HG03469 (cell line): Measurements from ENCODE around the gene OGDH.
"Not testable (repeated sequence)": the region's sequence is repeated elsewhere in the genome, so short reads cannot be mapped to it uniquely, and the experiment has no call there.

ENCODE experiments used
- ATAC-seq: cut with Tn5 transposase; IDR thresholded peaks from one replicate; pipeline ENCODE4 v1.9.1; 2021; ENCODE audit warnings: mild to moderate bottlenecking, moderate library complexity, moderate number of reproducible peaks; ENCODE audit not compliant: unreplicated experiment

Gene OGDH

DNA sequence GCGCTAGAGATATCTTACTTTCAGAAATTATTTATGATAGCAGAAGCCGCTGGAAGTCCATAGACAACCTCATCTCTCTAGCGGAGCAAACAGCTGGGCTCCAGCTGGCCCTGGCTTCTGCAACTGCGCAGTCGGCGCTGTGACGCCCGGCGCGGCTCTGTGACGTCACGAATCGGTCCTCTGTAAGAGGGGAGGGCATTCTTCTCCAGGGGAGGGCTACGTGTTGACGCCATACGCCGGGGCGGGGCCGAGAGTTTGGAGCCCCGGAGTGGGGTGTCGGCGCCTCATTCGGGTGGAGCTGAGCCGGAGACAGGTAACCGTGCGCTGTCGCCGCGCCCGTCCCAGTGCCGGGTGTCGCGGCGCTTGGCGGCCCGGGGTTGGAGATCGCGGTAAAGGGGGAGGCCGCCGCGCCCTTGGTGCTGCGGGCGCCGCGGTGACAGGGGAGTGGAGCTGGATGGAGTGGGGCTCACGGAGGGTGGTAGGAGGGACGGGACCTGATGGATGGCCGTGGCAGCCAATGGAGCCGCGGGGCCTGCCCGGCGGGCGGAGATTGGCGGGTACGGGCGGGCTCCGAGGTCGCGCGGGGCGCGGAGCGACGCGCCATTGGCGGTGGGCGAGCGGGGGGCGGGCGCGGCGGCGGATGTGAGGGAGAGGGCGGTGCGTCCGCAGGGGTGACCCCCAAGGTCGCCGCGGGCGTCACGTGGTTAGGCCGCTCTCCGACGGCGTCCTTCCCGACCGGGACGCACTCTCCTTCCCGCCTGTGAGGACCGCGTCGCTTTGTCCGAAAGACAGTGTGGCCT is at the start of gene OGDH:
TSS of gene OGDH (plus strand) at position 287 of the 800 bp plus-strand sequence. CDS start 17,717 bp downstream, outside the sequence.
- peak; percentile 86 for ATAC-seq

DNA sequence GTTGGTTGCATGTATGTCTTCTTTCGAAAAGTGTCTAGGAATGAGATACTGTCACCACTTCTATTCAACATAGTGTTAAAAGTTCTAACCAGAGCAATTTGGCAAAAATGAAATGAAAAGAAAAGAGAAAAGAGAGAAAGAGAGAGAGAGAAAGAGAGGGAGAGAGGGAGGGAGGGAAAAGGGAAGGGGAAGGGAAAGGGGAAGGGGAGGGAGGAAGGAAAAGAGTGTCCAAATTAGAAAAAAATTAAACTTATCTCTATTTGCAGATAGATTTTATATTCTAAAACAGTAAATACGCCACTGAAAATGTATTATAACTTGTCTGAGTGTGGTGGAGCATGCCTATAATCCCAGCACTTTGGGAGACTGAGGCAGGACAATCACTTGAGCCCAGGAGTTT is 48.9 kb upstream of the OGDH start:
- no peak for ATAC-seq

DNA sequence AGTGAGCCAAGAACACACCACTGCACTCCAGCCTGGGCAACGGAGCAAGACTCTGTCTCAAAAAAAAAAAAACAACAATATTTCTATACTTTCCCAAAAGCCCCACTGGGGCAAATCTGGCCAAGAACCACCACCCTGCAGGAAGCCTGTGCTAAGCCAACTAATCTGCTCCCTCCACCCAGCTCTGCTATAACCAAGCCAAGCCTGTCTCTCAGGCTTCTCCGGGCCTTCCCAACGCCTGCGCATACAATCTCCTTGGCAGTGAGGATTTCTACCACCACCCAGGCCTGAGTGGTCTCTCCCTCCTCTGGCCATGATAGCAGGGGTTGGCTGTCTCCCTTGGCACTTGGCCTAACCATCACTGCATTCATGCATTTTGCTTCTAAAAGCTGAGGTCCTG is 46.9 kb upstream of the OGDH start:
- no peak for ATAC-seq

DNA sequence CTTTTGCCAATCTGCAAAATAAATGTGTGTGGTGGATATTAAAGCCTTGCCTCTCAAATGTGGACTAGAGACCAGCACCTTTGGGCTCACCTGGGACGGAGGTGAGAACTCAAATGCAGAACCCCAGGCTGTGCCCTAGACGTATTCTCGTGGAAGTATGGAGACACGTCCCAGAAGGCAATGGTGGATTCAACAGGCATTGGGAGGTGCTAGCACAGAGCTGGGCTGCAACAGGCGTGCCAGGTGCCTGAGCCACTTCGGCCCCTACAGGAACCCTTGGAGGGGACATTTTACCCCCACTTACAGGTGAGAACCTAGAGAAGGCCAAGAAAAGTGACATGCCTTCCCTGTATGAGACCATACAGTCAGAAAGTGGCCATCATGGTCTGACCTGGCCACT is 44.9 kb upstream of the OGDH start:
- ATAC-seq: no peak

DNA sequence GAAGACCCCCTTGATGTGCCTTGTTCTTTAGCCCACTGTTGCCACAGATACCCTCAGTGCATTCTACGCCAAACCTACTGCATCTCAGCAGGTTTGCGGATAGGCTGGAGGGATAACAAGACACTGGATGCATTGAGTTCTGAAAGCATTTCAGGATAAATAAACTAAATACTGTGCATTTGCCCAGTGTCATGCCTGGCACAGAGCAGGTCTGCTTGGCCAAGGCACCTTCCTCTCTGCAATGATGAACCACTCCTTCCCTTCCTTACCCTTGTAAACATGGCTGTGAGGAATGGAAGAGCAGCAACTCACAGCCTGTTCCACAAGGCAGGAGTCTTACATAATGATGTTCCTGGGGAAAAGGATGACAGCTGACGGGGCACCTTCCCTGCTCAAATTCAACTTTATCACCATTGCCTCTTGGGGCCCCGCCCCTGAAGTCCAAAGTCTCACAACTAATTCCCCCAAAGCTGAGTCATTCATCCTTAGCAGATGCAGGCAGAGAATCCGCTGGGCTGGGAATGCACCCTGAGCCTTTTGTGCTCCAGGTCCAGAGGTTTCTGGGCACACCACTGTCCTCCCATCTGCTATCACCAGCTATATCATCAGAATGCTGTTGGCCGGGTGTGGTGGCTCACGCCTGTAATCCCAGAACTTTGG is 44.3 kb upstream of the OGDH start:
- no peak for ATAC-seq

DNA sequence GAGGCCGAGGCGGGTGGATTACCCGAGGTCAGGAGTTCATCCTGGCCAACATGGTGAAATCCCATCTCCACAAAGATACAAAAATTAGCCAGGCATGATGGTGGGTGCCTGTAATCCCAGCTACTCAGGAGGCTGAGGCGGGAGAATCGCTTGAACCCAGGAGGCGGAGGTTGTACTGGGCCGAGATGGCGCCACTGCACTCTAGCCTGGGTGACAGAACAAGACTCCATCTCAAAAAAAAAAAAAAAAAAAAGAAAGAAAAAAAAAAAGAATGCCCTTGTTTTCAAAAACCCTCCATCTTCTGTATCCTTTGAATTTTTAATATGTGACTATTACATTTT is 43.8 kb upstream of the OGDH start:
- ATAC-seq: not testable (repeated sequence)

DNA sequence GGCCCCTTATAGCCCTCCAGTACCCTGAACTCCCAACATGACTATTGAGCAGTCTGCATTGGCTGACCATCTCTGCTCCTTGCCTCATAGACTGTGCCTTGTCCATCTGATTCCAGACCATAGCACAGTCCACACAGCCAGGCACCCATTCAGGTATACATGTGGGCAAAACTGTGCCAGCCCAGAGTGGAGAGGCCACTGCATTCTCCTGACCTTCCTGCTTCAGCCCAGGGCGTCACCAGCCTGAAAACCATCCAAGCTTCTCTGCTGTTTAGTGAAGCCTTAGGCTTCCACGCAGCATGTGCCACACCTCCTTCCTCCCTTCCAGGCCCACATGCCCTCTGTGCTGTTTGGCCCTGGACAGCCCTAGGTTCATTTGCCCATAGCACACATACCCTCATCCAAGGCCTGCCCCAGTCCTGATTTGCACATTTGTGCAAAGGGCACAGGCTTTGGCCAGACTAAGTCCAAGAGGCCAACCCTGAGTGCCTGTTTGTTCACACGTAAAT is 43.2 kb upstream of the OGDH start:
- no peak for ATAC-seq

DNA sequence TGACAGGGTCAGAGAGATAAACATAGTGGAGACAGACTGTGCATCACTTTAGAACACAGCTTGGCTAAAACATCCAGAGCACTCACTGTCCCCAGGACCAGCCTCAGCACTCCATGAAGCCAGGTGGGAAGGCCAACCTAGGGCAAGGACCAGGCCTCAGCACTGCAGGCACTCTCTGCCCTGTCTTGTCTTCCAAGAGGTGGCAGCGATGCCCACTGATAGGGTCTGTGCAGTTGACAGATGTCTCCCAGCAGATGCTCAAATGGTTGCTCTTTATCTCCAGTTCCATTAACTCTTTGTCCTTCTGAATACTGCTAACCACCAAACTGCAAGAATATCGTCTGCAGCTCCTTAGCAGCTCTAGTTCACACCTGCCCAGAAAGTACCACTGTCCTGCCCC is 41.8 kb upstream of the OGDH start:
- no peak for ATAC-seq

DNA sequence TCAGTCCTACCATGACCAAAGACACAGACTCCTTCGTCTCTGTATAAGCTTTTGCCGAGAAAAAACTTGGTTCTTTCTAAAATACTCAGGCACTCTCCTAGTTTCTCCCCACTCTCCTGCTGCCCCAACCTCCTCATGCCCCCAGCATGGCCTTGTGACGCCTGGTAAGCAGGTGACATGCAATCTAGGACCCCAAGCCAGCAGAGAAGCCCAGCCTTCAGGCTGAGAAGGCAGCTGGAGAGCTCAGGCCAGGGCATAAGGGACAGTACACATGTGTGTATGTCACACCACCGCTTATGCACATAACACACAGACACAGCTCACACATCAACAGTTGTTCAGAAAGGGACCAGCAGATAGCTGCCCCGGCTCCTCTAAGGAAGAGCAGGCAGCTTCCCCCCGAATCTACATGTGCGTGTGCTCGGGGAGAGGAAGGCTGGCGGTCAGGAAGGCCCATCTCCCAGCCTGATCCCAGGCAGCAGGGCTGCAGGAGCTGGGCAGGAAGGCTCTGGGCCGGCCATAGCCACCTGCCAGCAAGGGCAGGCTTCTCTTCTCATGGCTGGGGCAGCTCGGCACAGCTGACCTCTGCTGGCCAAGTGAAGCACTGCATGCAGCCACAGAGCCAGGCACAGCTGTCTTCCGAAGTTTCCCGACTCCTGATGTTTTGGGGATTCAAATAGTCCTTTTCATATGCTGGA is 41.2 kb upstream of the OGDH start:
- ATAC-seq: peak; percentile 45

DNA sequence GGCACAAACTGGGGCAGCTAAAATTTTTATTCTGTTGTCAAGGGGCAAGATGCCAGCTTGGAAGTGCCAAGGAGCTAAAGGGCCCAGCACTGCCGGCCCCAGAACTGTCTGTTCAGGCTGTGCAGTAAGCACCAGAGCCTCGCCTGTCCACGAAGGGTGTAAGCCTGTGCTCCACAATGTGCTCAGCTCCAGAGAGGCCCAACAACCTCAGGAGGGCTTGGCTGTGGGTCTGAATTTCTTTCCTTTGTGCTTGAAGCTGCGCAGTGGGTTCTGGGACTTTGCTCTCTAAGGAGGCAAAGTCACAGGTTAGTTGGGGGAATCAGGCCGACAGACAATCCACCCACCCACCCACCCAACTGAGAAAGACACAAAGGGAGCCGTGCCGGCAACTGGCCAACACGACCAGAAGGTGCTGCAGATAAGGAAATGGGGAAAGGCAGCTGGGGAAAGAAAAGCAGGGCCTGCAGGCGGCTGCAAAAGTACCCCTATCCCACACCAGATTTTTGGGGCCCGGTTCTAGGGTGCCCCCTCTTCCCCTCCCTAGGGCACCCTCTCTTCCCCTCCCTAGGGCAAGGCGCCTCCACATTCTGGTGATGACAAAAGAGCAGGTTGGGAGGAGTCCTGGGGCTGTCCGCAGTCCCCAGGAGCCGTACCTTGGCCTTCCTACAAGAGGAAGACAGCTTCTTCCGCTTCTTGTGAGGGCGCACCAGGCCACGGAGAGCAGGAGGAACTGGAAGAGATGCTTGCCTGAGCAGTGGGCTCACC is 40.5 kb upstream of the OGDH start:
- ATAC-seq: no peak

DNA sequence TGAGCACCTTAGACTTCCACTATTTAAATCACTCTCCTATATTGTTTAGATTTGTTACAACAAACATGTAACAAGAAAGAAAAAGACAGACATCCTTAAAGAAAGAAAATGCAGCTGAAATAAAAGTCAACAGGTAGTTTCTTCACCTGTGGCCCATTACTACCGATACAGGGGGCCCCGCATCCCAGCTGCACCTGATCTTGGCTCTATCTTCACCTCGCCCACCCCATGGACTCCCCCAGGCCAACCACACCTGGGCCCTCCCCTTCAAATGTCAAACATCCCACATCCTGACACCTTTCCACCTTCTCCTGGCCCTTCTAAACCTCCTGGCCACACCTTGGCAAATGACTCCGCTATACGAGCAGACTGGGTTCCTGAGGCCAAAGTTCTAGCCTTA is 39.7 kb upstream of the OGDH start:
- no peak for ATAC-seq

DNA sequence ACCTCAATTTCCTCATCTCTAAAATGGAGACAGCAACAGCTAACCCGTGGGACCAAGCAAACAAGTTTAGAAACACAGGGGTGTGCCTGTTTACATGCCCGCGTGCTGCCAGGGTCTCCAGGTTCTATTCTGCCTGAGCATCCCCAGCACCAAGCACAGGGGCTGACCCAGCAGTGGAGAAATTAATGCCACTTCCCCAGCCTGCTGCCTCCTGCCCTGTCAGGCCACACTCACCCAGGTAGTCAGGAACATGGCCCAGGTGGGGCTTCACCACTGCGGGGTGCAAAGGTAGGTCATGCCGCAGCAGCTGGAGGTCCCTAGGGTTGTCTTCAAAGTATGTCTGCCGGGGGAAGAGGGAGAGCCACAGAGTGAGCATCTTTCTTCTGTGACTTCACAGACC is 38.5 kb upstream of the OGDH start:
- ATAC-seq: no peak

DNA sequence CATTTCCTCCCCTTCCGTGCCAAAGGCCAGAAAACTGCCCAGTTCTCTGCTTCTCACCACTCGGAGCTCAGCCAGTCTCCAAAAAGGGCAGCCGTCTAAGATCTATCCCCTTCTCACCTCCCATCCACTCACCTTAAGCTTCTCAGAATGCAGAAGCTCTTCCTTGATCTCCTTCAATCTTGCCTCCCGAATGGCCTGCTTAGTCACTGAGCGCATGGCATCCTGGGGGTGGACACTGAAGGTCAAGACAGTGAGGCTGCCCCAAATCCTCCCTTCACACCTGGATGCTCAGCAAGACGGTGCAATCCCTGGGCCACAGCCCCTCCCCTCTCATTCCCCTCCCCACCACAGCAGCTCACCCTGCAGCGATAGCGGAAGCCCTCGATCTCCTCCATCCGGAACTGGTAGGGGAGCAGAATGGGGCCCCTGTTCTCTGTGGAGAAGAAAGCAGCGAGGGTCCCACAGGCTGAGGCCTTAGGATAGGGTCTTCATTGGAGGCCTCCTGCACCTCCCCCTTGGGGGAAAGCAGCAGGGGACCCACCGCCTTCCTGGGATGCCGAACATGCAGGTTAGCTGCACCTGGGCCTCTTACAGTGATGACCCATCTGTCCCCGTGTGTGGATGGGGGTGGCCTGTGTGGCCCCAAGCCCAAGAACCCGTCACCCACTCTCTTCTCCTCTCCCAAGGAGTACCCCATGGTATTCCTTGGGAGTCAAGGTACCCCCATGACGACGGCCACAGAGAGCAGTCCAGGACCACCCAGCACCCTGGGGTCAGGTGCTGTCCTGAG is 37.5 kb upstream of the OGDH start:
- no peak for ATAC-seq

DNA sequence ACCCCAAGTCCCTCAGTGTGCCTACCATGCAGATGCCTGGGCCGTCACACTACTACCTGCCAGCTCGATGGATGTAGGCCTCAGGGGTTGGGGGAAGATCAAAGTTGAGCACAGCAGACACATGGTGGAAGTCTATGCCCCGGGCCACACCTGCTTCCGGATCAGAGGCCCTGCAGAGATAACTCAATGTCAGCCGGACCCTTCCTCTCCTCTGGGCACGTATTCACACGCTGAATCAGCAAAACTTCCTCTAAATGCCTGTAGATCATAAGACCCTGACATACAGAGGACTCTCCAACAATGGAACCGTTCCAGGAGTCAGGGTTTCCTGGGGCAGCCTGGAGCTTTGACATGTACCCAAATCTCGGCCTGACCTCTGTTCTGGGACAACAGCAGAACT is 36.5 kb upstream of the OGDH start:
- no peak for ATAC-seq

DNA sequence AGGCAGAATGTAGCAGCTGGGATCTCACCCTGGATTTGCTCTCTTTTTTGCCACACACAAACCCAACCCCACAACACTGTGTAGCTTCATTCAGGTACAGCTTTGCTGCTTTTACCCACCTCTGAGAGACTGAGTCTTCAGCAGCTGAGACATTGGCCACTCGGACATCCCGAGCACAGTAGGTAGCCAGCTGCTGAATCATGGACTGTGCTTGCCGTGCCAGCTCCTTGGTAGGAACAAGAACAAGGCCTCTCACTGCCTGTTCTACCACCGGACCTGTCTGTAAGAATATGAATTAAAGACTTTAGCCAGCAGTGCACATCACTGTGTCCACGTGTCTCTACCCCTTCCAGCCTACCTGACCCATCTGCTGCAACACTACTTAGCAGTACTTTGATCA is 33.7 kb upstream of the OGDH start:
- ATAC-seq: no peak

DNA sequence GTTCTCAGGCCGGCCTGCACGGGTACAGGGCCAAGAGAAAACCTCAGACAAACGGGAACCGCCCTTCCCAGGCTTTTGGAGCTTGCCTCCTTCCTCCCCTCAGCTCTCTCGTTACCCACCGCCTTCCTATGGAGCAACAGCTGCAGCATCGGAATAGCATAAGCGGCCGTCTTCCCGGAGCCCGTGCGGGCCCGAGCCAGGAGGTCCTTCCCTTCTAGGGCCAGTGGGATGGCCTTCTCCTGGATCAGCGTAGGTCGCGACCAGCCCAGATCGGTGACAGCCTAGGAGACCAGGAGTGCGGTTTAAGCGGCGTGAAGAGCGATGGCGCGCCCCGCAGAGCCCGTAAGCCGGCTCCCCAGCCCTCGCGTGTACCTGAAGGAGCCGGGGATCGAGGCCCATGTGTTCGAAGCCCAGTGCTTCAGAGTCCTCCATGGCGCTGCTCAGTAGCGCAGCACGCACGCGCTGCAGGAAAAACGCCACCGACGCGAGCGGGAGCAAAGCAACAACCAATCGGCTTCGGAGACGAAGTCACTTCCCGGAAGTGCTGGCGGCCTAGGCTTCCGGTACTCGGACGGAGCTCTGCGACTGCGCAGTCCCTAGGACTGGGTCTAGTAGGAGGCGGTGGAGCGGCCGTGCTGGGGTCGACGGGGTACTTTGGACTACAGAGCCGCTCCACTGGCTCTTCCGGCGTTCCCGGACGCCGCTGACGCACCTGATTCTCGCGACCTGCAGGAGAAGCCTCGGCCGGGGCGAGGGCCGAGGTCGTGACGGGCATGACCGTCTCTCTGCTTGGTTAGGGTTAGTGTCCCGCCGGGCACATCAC is 32.8 kb upstream of the OGDH start, which contains the start of gene DDX56:
TSS of gene DDX56 (minus strand) at position 445 of the 823 bp plus-strand sequence. CDS start at position 432, 13 bp downstream.
- peak; percentile 91 for ATAC-seq

DNA sequence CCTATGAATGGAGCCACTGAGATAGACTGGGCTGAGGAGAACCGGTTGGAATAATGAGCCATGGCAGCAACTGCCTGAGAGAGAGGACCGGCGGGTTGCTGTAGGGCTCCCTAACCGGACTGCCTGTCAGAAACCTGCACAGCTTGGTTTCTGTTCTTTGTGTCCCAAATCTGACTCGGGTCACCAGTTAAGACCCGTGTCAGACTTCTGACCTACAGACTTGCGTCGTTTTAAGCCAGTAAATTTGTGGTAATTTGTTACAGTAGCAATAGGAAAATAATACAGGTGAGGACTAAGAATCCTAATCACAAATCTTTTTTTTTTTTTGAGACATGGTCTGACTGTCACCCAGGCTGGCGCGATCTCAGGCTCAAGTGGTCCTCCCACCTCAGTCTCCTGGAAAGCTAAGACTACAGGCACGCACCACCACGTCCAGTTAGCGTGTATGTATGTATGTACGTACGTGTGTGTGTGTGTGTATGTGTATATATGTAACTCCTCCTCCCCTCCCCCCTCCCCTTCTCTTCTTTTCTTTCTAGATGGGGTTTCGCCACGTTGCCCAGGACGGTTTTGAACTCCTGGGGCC is 32.0 kb upstream of the OGDH start:
- ATAC-seq: no peak

DNA sequence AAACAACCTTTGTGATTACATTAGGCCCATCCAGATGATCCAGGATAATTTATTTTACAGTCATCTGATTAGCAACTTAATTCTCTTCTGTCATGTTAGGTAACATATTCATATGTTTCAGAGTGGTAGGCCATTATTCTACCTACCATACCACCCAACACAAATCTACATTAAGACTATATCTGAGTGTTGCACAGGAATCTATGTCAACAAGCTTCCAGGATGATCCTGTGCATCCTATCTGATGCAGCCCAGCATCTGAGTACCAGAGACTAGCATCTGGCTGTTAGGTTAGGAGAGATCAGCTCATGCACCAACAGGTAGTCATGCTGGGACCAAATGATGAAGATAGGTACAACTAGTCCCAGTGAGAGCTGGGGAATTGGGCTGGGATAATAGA is 31.4 kb upstream of the OGDH start:
- no peak for ATAC-seq

DNA sequence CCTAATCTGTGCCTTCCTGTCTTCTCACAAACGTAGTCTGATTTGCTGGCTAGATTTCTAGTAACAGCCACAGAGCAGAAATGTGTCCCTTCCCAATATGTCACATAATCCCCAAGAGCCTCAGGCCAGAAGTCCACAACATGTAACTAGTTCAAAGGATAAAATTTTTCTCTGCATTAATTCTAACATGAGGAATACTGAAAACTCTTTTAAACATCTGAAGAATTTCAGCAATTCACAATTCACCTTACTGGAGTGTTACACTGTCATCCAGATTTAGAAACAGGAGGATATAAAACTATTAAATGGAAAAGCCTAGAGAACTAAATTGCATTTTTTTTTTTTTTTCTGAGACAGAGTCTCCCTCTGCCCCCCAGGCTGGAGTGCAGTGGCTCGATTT is 30.2 kb upstream of the OGDH start:
- ATAC-seq: no peak
